Measurements from ENCODE around the gene OR7C1.
A peak's percentile ranks its signal among the peaks of the same experiment; 100 is the strongest.
"Not testable (repeated sequence)": the region's sequence is repeated elsewhere in the genome, so short reads cannot be mapped to it uniquely, and the experiment has no call there.

The OR7C1 gene

GRCh38 chr19:14835011-14835410, at the start of gene OR7C1, which contains the start of gene OR7A5:
Gene OR7C1 (minus strand): TSS chr19:14835185. CDS start chr19:14800136, 35,049 bp downstream.
Gene OR7A5 (minus strand): TSS chr19:14835185. CDS start chr19:14828241, 6,944 bp downstream.
- peak within 1 kb of the TSS in 5 of 21 experiments; percentile 13 to 81 (median 17) for H3K27ac ChIP-seq
- H3K4me3 ChIP-seq: no peak within 1 kb of the TSS

GRCh38 chr19:14871619-14872230, 36.7 kb upstream of the OR7C1 start:
- no peak overlapping the region for H3K27ac ChIP-seq
- no peak overlapping the region for H3K4me3 ChIP-seq

GRCh38 chr19:14868497-14868896, 33.5 kb upstream of the OR7C1 start:
- Histone ChIP-seq H3K4me3 (no peak overlapping the region), H3K27ac (no peak overlapping the region)

GRCh38 chr19:14848822-14849221, 13.8 kb upstream of the OR7C1 start, which contains the start of gene OR7A10:
Gene OR7A10 (minus strand): TSS chr19:14848922. CDS start chr19:14841877, 7,045 bp downstream.
- H3K27ac ChIP-seq: no peak within 1 kb of the TSS
- H3K4me3 ChIP-seq: no peak within 1 kb of the TSS

GRCh38 chr19:14843578-14843977, 8.6 kb upstream of the OR7C1 start:
- peak overlapping the region in 1 of 21 experiments; percentile 73 for H3K27ac ChIP-seq
- no peak overlapping the region for H3K4me3 ChIP-seq

- H3K4me3 ChIP-seq: no peak overlapping the region
These were observed 8.2 kb upstream of the OR7C1 start for GRCh38 chr19:14843169-14843568.

GRCh38 chr19:14840206-14840605, 5.2 kb upstream of the OR7C1 start:
- H3K27ac ChIP-seq: no peak overlapping the region
- H3K4me3 ChIP-seq: no peak overlapping the region

More at GRCh38 chr19:14843169-14843568, 8.2 kb upstream of the OR7C1 start:
- H3K27ac ChIP-seq: peak overlapping the region in 1 of 21 experiments; percentile 73

- H3K4me3 ChIP-seq: no peak overlapping the region
- peak overlapping the region in 1 of 21 experiments; percentile 67 for H3K27ac ChIP-seq
These were observed 2.4 kb upstream of the OR7C1 start for GRCh38 chr19:14837391-14837790.

- H3K27ac ChIP-seq: no peak overlapping the region
- no peak overlapping the region for H3K4me3 ChIP-seq
These were observed 4.3 kb downstream of the OR7C1 start for GRCh38 chr19:14830702-14831101.

- no peak overlapping the region for H3K27ac ChIP-seq
- no peak overlapping the region for H3K4me3 ChIP-seq
These were observed 9.0 kb downstream of the OR7C1 start for GRCh38 chr19:14826006-14826405.

GRCh38 chr19:14821937-14822336, 13.0 kb downstream of the OR7C1 start:
- no peak overlapping the region for H3K4me3 ChIP-seq
- H3K27ac ChIP-seq: no peak overlapping the region

- Histone ChIP-seq H3K27ac (no peak overlapping the region), H3K4me3 (no peak overlapping the region)
These were observed 16.4 kb downstream of the OR7C1 start for GRCh38 chr19:14818588-14818987.

GRCh38 chr19:14817052-14817451, 17.9 kb downstream of the OR7C1 start:
- no peak overlapping the region for H3K27ac ChIP-seq

GRCh38 chr19:14814982-14815652, 19.9 kb downstream of the OR7C1 start:
- no peak overlapping the region for H3K4me3 ChIP-seq
- no peak overlapping the region for H3K27ac ChIP-seq

More at GRCh38 chr19:14817052-14817451, 17.9 kb downstream of the OR7C1 start:
- H3K4me3 ChIP-seq: no peak overlapping the region

GRCh38 chr19:14809272-14810057, 25.5 kb downstream of the OR7C1 start:
- Histone ChIP-seq H3K27ac (no peak overlapping the region), H3K4me3 (no peak overlapping the region)

GRCh38 chr19:14804765-14805164, 30.2 kb downstream of the OR7C1 start:
- no peak overlapping the region for H3K27ac ChIP-seq
- H3K4me3 ChIP-seq: no peak overlapping the region

GRCh38 chr19:14798760-14799159, 36.2 kb downstream of the OR7C1 start:
- Histone ChIP-seq H3K27ac (no peak overlapping the region), H3K4me3 (no peak overlapping the region)

GRCh38 chr19:14796021-14796420, 39.0 kb downstream of the OR7C1 start:
- H3K27ac ChIP-seq: no peak overlapping the region
- H3K4me3 ChIP-seq: no peak overlapping the region

- H3K27ac ChIP-seq: no peak overlapping the region
- H3K4me3 ChIP-seq: no peak overlapping the region
These were observed 39.8 kb downstream of the OR7C1 start for GRCh38 chr19:14795078-14795721.

- H3K4me3 ChIP-seq, H3K27ac ChIP-seq: not testable (repeated sequence)
These were observed 42.7 kb downstream of the OR7C1 start for GRCh38 chr19:14792250-14792649.
